ENCODE measurements around the gene ANGPTL4. TPM values are rescaled to one million over a fixed set of nuclear protein-coding genes. Genes with fewer than 3 reads are reported as not detected.
A peak's percentile ranks its signal among the peaks of the same experiment; 100 is the strongest.

Gene ANGPTL4
- total RNA-seq, 1 donor from 2014 or later = 22.4 TPM

DNA sequence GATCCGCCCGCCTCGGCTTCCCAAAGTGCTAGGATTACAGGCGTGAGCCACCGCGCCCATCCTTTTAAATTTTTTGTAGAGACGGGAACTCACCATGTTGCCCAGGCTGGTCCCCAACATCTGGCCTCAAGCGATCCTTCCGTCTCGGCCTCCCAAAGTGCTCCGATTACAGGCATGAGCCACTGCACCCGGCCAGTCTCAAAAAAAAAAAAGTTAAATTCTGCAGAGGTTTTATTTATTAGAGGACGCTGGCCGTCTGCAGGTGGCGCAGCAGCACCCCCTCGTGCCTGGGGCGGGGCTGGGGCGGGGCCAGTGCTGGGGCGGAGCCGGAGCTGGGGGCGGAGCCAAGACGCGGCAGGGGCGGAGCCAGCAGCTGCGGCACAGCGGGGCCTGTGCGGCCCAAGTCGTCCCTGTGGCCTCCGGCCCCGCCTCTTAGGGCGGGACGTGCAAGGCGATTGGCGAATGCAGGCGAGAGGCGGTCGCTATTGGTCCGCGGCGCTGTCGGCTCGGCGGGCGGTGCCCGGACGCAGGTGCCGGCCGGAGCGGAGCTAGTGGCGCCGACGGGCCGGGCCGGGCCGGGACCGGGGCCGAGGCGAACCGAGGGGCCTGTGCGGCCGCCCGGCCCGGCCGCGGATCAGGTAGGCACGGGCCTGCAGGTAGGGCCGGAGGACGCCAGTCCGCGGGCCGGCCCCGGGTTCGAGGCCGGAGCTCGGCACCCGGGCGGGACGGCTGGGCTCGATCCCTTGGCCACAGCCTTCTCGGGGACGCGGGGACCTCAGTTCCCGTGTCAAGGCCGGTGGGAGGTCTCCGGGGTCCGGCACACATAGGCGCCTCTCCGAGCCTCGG lies 49.1 kb downstream of the ANGPTL4 start, which contains the start of gene MARCHF2:
Gene MARCHF2, plus strand, starts transcription at position 523 of the 846 bp plus-strand sequence. CDS start 8,536 bp downstream, outside the sequence.
- Histone ChIP-seq H3K36me3 (ENCODE audit: control insufficient read depth, insufficient read depth, low read length) (no peaks in the 10 kb centered on the region), H3K27me3 (ENCODE audit: control insufficient read depth, insufficient read depth, low read length) (no peaks in the 10 kb centered on the region), H3K4me3 (ENCODE audit: low read depth, low read length) (peak within 1 kb of the TSS; percentile 79)
- TF ChIP-seq, protein P1, sequence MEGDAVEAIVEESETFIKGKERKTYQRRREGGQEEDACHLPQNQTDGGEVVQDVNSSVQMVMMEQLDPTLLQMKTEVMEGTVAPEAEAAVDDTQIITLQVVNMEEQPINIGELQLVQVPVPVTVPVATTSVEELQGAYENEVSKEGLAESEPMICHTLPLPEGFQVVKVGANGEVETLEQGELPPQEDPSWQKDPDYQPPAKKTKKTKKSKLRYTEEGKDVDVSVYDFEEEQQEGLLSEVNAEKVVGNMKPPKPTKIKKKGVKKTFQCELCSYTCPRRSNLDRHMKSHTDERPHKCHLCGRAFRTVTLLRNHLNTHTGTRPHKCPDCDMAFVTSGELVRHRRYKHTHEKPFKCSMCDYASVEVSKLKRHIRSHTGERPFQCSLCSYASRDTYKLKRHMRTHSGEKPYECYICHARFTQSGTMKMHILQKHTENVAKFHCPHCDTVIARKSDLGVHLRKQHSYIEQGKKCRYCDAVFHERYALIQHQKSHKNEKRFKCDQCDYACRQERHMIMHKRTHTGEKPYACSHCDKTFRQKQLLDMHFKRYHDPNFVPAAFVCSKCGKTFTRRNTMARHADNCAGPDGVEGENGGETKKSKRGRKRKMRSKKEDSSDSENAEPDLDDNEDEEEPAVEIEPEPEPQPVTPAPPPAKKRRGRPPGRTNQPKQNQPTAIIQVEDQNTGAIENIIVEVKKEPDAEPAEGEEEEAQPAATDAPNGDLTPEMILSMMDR (IDR thresholded peaks at IDR 0.05; ENCODE audit: insufficient read depth, low read length, poor library complexity, severe bottlenecking) = peak; percentile 56
- peak; percentile 84 for DNase-seq (ENCODE audit: low read depth)

DNA sequence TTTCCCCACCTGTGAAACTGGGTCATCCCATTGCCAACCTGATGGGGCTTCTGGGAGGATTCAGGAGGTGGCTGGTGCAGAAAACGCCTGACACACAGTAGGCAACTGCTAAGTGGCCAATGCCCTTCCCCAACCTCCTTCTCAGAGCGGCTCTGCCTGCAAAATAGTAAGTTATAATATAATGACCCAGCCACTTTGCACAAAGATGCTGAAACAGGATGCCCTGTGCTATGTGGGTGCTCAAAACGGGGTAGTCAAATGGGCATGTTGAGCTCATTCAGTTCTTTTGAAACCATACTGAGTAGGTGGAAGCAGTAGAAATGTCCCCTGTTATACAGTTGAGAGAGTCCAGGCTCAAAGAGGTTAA lies 49.7 kb downstream of the ANGPTL4 start:
- no peak for DNase-seq (ENCODE audit: low read depth)
- TF ChIP-seq, protein P1 (IDR thresholded peaks at IDR 0.05; ENCODE audit: insufficient read depth, low read length, poor library complexity, severe bottlenecking) = no peak

DNA sequence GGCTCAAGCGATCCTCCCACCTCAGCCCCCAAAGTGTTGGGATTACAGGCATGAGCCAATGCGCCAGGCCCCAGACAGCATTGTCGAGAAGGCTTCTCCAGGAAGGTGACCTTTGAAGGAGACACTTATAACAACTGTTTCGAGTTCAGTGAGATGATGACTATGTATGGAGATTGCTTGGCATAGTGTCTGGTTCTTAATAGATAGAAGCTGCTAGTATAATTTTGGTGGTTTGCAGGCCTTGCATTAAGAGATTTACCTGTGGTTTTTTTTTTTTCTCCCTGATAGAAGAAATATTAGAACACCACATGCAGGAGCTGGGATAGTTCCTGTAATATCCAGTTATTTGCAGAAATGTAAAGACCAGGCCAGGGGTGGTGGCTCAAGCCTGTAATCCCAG lies 52.8 kb downstream of the ANGPTL4 start:
- DNase-seq (ENCODE audit: low read depth) = no peak
- no peaks in the 10 kb centered on the region for H3K27me3 ChIP-seq (ENCODE audit: control insufficient read depth, insufficient read depth, low read length)
- H3K4me3 ChIP-seq (ENCODE audit: low read depth, low read length) = no peak overlapping the region
- no peaks in the 10 kb centered on the region for H3K36me3 ChIP-seq (ENCODE audit: control insufficient read depth, insufficient read depth, low read length)
- TF ChIP-seq, protein P1 (IDR thresholded peaks at IDR 0.05; ENCODE audit: insufficient read depth, low read length, poor library complexity, severe bottlenecking) = no peak

More for the DNA sequence above, 49.7 kb downstream of the ANGPTL4 start:
- Histone ChIP-seq H3K27me3 (ENCODE audit: control insufficient read depth, insufficient read depth, low read length) (no peaks in the 10 kb centered on the region), H3K36me3 (ENCODE audit: control insufficient read depth, insufficient read depth, low read length) (no peaks in the 10 kb centered on the region), H3K4me3 (ENCODE audit: low read depth, low read length) (peak overlapping the region; percentile 79)

DNA sequence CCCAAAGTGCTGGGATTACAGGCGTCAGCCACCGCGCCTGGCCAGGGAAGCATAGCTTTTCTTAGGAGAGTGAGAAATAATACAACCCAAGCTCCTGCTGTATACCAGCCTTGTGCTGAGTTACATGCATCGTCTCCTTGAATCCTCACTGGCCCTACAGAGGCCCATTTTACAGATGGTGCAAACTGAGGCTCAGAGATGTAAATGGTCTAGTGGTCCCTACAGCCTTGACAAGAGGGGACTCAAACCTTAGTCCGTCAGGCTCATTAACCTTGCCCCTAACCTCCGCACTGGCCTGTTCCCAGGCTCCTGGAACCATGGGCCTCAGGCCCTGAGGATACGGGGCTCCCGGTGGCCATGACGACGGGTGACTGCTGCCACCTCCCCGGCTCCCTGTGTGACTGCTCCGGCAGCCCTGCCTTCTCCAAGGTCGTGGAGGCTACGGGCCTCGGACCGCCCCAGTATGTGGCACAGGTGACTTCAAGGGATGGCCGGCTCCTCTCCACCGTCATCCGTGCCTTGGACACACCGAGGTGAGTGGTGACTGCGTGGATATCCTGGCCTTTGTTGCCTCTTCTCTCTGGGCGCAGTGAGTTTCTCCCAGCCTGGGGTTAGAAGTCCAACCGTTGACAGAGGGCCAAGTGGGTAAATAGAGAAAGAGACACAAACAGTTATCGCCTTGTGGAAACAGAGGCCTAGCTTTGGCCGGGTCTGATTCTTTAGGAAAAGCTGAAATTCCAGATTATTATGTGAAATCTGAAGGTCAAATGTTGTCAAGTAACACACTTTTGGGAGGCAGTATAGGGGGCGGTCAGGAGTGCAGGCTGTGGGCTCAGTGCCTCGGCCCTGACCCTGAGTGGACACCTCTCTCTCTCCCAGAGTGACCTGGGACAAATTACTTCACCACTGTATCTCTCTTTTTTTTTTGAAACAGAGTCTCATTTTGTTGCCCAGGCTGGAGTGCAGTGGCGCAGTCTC lies 57.8 kb downstream of the ANGPTL4 start:
- Histone ChIP-seq H3K4me3 (ENCODE audit: low read depth, low read length) (no peak overlapping the region), H3K36me3 (ENCODE audit: control insufficient read depth, insufficient read depth, low read length) (peaks cover 4% of the 10 kb centered on the region)

DNA sequence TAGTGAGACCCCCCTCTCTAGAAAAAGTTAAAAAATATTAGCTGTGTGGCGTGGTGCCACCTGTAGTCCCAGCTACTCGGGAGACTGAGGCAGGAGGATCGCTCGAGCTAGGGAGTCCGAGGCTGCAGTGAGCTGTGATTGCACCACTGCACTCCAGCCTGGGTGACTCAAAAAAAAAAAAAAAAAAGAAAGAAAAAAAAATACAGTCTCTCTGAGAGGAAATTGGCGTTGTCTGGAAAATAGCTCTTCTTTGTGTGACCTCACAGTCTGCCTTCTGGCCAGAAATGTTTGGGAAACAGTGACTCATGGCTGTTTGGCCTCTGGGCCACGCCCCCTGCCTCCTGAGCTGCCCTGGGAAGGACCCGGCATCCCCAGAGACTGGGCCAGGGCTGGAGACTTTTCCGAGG lies 59.9 kb downstream of the ANGPTL4 start:
- no peak overlapping the region for H3K4me3 ChIP-seq (ENCODE audit: low read depth, low read length)
- TF ChIP-seq, protein P1 (IDR thresholded peaks at IDR 0.05; ENCODE audit: insufficient read depth, low read length, poor library complexity, severe bottlenecking) = no peak
- H3K27me3 ChIP-seq (ENCODE audit: control insufficient read depth, insufficient read depth, low read length) = no peaks in the 10 kb centered on the region
- H3K36me3 ChIP-seq (ENCODE audit: control insufficient read depth, insufficient read depth, low read length) = peaks cover 4% of the 10 kb centered on the region
- DNase-seq (ENCODE audit: low read depth) = peak; percentile 96

More for the DNA sequence above, 57.8 kb downstream of the ANGPTL4 start:
- no peaks in the 10 kb centered on the region for H3K27me3 ChIP-seq (ENCODE audit: control insufficient read depth, insufficient read depth, low read length)
- TF ChIP-seq, protein P1 (IDR thresholded peaks at IDR 0.05; ENCODE audit: insufficient read depth, low read length, poor library complexity, severe bottlenecking) = no peak
- DNase-seq (ENCODE audit: low read depth) = no peak

Other genes with a start within 250 kb of the ANGPTL4 start
- gene FBN3, start 214.6 kb upstream of the ANGPTL4 start, total RNA-seq = 0.04 and 2.9 TPM in 2 replicates
- 47.4 and 49.8 TPM in 2 replicates for gene CERS4, start 154.8 kb upstream of the ANGPTL4 start, total RNA-seq
- 85.6 and 104 TPM in 2 replicates for gene CD320, start 55.8 kb upstream of the ANGPTL4 start, total RNA-seq
- gene NDUFA7, start 42.8 kb upstream of the ANGPTL4 start, total RNA-seq = 49.8 and 61.4 TPM in 2 replicates
- 298 and 330 TPM in 2 replicates for gene RPS28, start 42.7 kb upstream of the ANGPTL4 start, total RNA-seq
- gene KANK3, start 20.9 kb upstream of the ANGPTL4 start, total RNA-seq = 3.7 and 8.1 TPM in 2 replicates
- 58.2 and 69.8 TPM in 2 replicates for gene RAB11B, start 26.2 kb downstream of the ANGPTL4 start, total RNA-seq
- 75.0 and 95.9 TPM in 2 replicates for gene MARCHF2, start 49.1 kb downstream of the ANGPTL4 start, total RNA-seq
- gene HNRNPM, start 80.8 kb downstream of the ANGPTL4 start, total RNA-seq = 97.1 and 115 TPM in 2 replicates
- 0.50 TPM in 1 of 2 replicates, not detected in the other for gene PRAM1, start 138.5 kb downstream of the ANGPTL4 start, total RNA-seq
- 5.2 and 15.0 TPM in 2 replicates for gene ZNF414, start 150.0 kb downstream of the ANGPTL4 start, total RNA-seq
- gene MYO1F, start 213.3 kb downstream of the ANGPTL4 start, total RNA-seq = 0.08 and 0.21 TPM in 2 replicates
- gene ADAMTS10, start 246.6 kb downstream of the ANGPTL4 start, total RNA-seq = 5.0 and 10.1 TPM in 2 replicates